NB4 (cell line): ENCODE data around the gene PSENEN.
"Not testable (repeated sequence)": the region's sequence is repeated elsewhere in the genome, so short reads cannot be mapped to it uniquely, and the experiment has no call there.

Experiments
- CTCF ChIP-seq: IDR thresholded peaks from one replicate; pipeline ENCODE4 v1.5.1; 2012; ENCODE audit warnings: low read depth, low read length
- MYC ChIP-seq: IDR thresholded peaks from 2 replicates; pipeline ENCODE4 v1.6.1; 2011; ENCODE audit warnings: low read depth, low read length
- POLR2A ChIP-seq: IDR thresholded peaks from 2 replicates; pipeline ENCODE4 v1.6.1; 2011; ENCODE audit warnings: mild to moderate bottlenecking; ENCODE audit not compliant: insufficient read length; ENCODE audit errors: extremely low read depth
- TF ChIP-seq, protein P1 (sequence below): IDR thresholded peaks from 2 replicates; pipeline ENCODE4 v1.6.1; 2011; ENCODE audit warnings: low read depth, low read length

GRCh38 chr19:35795564-35795963 lies 50.1 kb downstream of the PSENEN start:
- not testable (repeated sequence) for TF ChIP-seq POLR2A, CTCF, MYC
- TF ChIP-seq, protein P1, sequence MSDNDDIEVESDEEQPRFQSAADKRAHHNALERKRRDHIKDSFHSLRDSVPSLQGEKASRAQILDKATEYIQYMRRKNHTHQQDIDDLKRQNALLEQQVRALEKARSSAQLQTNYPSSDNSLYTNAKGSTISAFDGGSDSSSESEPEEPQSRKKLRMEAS: not testable (repeated sequence)
